Gastroesophageal sphincter (tissue), 4 donors: ENCODE data around the gene PEAK1. TPM values are rescaled to one million over a fixed set of nuclear protein-coding genes. Genes with fewer than 3 reads are reported as not detected.
"Not testable (repeated sequence)": the region's sequence is repeated elsewhere in the genome, so short reads cannot be mapped to it uniquely, and the experiment has no call there.

Experiments used
- ATAC-seq: fragments of 150-250 bp; one replicate; pipeline ENCODE4 v1.9.1; 2016; ENCODE audit warnings: mild to moderate bottlenecking, moderate library complexity
- H3K27ac ChIP-seq, 4 donors: fragments of 200-600 bp; sonication (generic) in 3 of 4; 1 replicate in 3 of 4; 2 replicates in 1 of 4; pipeline ENCODE4 v1.5.1; 2016 to 2019
- H3K27me3 ChIP-seq: fragments of 200-600 bp; sonication (generic); one replicate; pipeline ENCODE4 v1.5.1; 2019
- H3K36me3 ChIP-seq, 2 donors: fragments of 200-600 bp; sonication (generic); one replicate each; pipeline ENCODE4 v1.5.1; 2019; ENCODE audit warnings: control low read depth in 1 of 2
- H3K4me1 ChIP-seq, 3 donors: fragments of 200-600 bp; sonication (generic); 1 replicate in 2 of 3; 2 replicates in 1 of 3; pipeline ENCODE4 v1.5.1; 2016 to 2019; ENCODE audit warnings: control low read depth in 2 of 3
- H3K4me3 ChIP-seq, 2 donors: fragments of 200-600 bp; sonication (generic); one replicate each; pipeline ENCODE4 v1.5.1; 2019; ENCODE audit warnings: mild to moderate bottlenecking in 1 of 2, moderate library complexity in 1 of 2
- H3K9me3 ChIP-seq, 3 donors: fragments of 200-600 bp; sonication (generic); one replicate each; pipeline ENCODE4 v1.5.1; 2017 to 2019; ENCODE audit warnings: control low read depth in 2 of 3
- EP300 ChIP-seq: sonication (generic); formaldehyde crosslinking; IDR thresholded peaks from one replicate; pipeline ENCODE4 v1.6.1; 2017; ENCODE audit warnings: antibody characterized with exemption, mild to moderate bottlenecking
- POLR2A ChIP-seq, 2 donors: fragments of 450-650 bp; IDR thresholded peaks; one replicate each; pipeline ENCODE4 v1.6.1; 2017; ENCODE audit warnings: antibody characterized with exemption in 2 of 2, mild to moderate bottlenecking in 2 of 2, moderate library complexity in 1 of 2
- POLR2AphosphoS5 ChIP-seq: sonication (generic); formaldehyde crosslinking; IDR thresholded peaks from one replicate; pipeline ENCODE4 v1.6.1; 2017; ENCODE audit warnings: antibody characterized with exemption
- WGBS, 2 donors: methylation state at CpG; one replicate each; pipeline ENCODE4 v1.1.5; 2018; ENCODE audit warnings: low coverage in 1 of 2; 5-methylcytosine and 5-hydroxymethylcytosine counted together
- total RNA-seq, 4 donors: library from RNA; depleted of rRNA; stranded (reverse); fragments of >200 nt; gene quantifications; one replicate each; pipeline ENCODE4 v1.1.0, GENCODE V29; 2016
- TF ChIP-seq, protein P1 (sequence below), 4 experiments: fragments of 200-600 bp in 2 of 4; fragments of 450-650 bp in 2 of 4; sonication (generic) in 1 of 4; IDR thresholded peaks; one replicate each; pipeline ENCODE4 v1.5.1; 2017 to 2019; ENCODE audit warnings: antibody characterized with exemption in 4 of 4, mild to moderate bottlenecking in 2 of 4, moderate library complexity in 2 of 4

Gene PEAK1
- total RNA-seq, 4 donors from 2014 or later, result 59.5 to 170 (median 91.6) TPM

- no peak overlapping the region for H3K27ac ChIP-seq
- H3K9me3 ChIP-seq, result no peaks in the 10 kb centered on the region
- H3K27me3 ChIP-seq, result no peaks in the 10 kb centered on the region
- no peak overlapping the region for H3K4me3 ChIP-seq
- no peak for TF ChIP-seq EP300
- TF ChIP-seq, protein P1, sequence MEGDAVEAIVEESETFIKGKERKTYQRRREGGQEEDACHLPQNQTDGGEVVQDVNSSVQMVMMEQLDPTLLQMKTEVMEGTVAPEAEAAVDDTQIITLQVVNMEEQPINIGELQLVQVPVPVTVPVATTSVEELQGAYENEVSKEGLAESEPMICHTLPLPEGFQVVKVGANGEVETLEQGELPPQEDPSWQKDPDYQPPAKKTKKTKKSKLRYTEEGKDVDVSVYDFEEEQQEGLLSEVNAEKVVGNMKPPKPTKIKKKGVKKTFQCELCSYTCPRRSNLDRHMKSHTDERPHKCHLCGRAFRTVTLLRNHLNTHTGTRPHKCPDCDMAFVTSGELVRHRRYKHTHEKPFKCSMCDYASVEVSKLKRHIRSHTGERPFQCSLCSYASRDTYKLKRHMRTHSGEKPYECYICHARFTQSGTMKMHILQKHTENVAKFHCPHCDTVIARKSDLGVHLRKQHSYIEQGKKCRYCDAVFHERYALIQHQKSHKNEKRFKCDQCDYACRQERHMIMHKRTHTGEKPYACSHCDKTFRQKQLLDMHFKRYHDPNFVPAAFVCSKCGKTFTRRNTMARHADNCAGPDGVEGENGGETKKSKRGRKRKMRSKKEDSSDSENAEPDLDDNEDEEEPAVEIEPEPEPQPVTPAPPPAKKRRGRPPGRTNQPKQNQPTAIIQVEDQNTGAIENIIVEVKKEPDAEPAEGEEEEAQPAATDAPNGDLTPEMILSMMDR (IDR thresholded peaks at IDR 0.05), result no peak
- TF ChIP-seq POLR2AphosphoS5, result no peak
- no peak for TF ChIP-seq POLR2A (IDR thresholded peaks at IDR 0.05)
- peaks cover 0 to 36% of the 10 kb centered on the region in 2 donors for H3K36me3 ChIP-seq
- ATAC-seq, result no peak
- H3K4me1 ChIP-seq, result no peaks in the 10 kb centered on the region
Observed at GRCh38 chr15:77178411-77178810, 241.5 kb downstream of the PEAK1 start.

- H3K27ac ChIP-seq, H3K9me3 ChIP-seq, H3K4me1 ChIP-seq, H3K27me3 ChIP-seq, ATAC-seq, H3K4me3 ChIP-seq: not testable (repeated sequence)
- peaks cover 0 to 30% of the 10 kb centered on the region in 2 donors for H3K36me3 ChIP-seq
- 80 to 100% methylated on average over 1 of the region's 1 CpG for WGBS, 2 donors
Observed at GRCh38 chr15:77176148-77176547, 243.8 kb downstream of the PEAK1 start.

DNA sequence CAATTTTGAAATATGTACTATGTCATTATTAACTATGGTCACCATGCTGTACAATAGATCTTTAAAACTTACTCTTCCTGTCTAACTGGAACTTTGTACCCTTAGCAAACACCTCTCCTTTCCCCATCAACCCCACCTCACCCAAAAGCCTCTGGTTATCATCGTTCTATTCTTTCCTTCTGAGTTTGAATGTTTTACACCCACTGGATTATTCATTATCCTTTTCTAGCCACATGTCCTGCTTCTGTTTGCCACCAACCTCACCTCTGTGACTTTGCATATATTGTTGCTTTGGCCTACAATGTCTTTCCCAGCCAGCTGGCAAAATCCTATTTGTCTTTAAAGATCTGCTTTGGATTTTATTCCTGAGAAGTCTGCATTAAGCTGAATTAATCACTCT, 246.4 kb downstream of the PEAK1 start:
- H3K27me3 ChIP-seq, result no peaks in the 10 kb centered on the region
- whole genome bisulfite sequencing, 2 donors, result 73 to 100% methylated on average over 1 of the region's 1 CpG

GRCh38 chr15:77171221-77171967, 248.5 kb downstream of the PEAK1 start:
- H3K27me3 ChIP-seq, result no peaks in the 10 kb centered on the region
- 86 to 88% methylated on average over 2 of the region's 2 CpGs for WGBS, 2 donors
- TF ChIP-seq POLR2A (IDR thresholded peaks at IDR 0.05) (no peak), EP300 (no peak), POLR2AphosphoS5 (no peak)
- TF ChIP-seq, protein P1 (IDR thresholded peaks at IDR 0.05), result no peak
- H3K4me1 ChIP-seq, result no peaks in the 10 kb centered on the region
- no peaks in the 10 kb centered on the region for H3K9me3 ChIP-seq
- H3K4me3 ChIP-seq, result no peak overlapping the region
- H3K36me3 ChIP-seq, result no peaks in the 10 kb centered on the region
- no peak overlapping the region for H3K27ac ChIP-seq
- ATAC-seq, result no peak

More for the DNA sequence above, 246.4 kb downstream of the PEAK1 start:
- H3K4me1 ChIP-seq, result no peaks in the 10 kb centered on the region
- H3K27ac ChIP-seq, result no peak overlapping the region
- peaks cover 0 to 7% of the 10 kb centered on the region in 2 donors for H3K36me3 ChIP-seq
- no peak for ATAC-seq
- TF ChIP-seq, protein P1 (IDR thresholded peaks at IDR 0.05), result no peak
- TF ChIP-seq EP300 (no peak), POLR2AphosphoS5 (no peak), POLR2A (IDR thresholded peaks at IDR 0.05) (no peak)
- no peak overlapping the region for H3K4me3 ChIP-seq
- no peaks in the 10 kb centered on the region for H3K9me3 ChIP-seq

- no peak overlapping the region for H3K27ac ChIP-seq
- no peak overlapping the region for H3K4me3 ChIP-seq
- ATAC-seq, result no peak
- TF ChIP-seq POLR2AphosphoS5 (no peak), POLR2A (IDR thresholded peaks at IDR 0.05) (no peak), EP300 (no peak)
- TF ChIP-seq, protein P1 (IDR thresholded peaks at IDR 0.05), result no peak
- H3K4me1 ChIP-seq, result no peaks in the 10 kb centered on the region
- no peaks in the 10 kb centered on the region for H3K9me3 ChIP-seq
- WGBS, 2 donors, result 32 to 60% methylated on average over 3 of the region's 3 CpGs
- no peaks in the 10 kb centered on the region for H3K27me3 ChIP-seq
- no peaks in the 10 kb centered on the region for H3K36me3 ChIP-seq
Observed at GRCh38 chr15:77168616-77169015, 251.3 kb downstream of the PEAK1 start.
